HepG2 (cell line): ENCODE measurements around the gene SPDL1. TPM values are rescaled to one million over a fixed set of nuclear protein-coding genes. Genes with fewer than 3 reads are reported as not detected.

Experiments
- ATAC-seq: fragments of 200-7000 bp; cut with Tn5 transposase; 3 replicates; pipeline ENCODE4 v1.9.1; 2020; ENCODE audit warnings: mild to moderate bottlenecking, moderate library complexity
- BruUV-seq: library from RNA; stranded (reverse); fragments of 400-500 nt; replicated peaks from 2 replicates; lab custom pipeline; 2021; lab: Mats Ljungman, UMichigan
- CTCF ChIA-PET: fragments of 300-600 bp; formaldehyde crosslinking; extraction: SDS; loops from one replicate; lab custom pipeline; 2021; ENCODE audit warnings: low total read pairs, inconsistent platforms, low intra/inter-chr PET ratio; lab: Yijun Ruan, JAX
- POLR2A ChIA-PET: fragments of 350-600 bp; sonication (Branson Sonifier 250); formaldehyde crosslinking; loops from one replicate; lab custom pipeline; 2020; ENCODE audit warnings: antibody characterized with exemption, inconsistent platforms; lab: Yijun Ruan, JAX
- DNase-seq: peaks from one replicate; pipeline ENCODE4 v3.0.0-alpha.2; 2015; ENCODE audit warnings: low spot score
- FAIRE-seq: peaks from 3 replicates; lab custom pipeline; 2011; peaks lifted over from hg19 to GRCh38; lab: Jason Lieb, UNC
- H2AFZ ChIP-seq: one replicate; pipeline ENCODE4 v1.6.1; 2011; ENCODE audit warnings: low read length, inconsistent platforms
- H3K27ac ChIP-seq: fragments of 300-600 bp; 3 replicates; pipeline ENCODE4 v1.8.0; 2011; ENCODE audit warnings: mixed run types, mild to moderate bottlenecking, mixed read lengths, low read length, inconsistent platforms; ENCODE audit not compliant: insufficient read depth; ENCODE audit errors: extremely low read length
- H3K27me3 ChIP-seq, 2 experiments: fragments of 200-600 bp in 1 of 2; 2 replicates in 1 of 2; 3 replicates in 1 of 2; pipeline versions ENCODE4 v1.6.0 to v1.8.0; 2011; ENCODE audit warnings: low read length in 2 of 2, mild to moderate bottlenecking in 2 of 2, moderate library complexity in 2 of 2, inconsistent platforms in 1 of 2; ENCODE audit not compliant: insufficient read depth in 2 of 2, control insufficient read depth in 1 of 2
- H3K36me3 ChIP-seq, 2 experiments: fragments of 200-600 bp in 1 of 2; replicated peaks in 1 of 2; 2 replicates in 1 of 2; 3 replicates in 1 of 2; pipeline versions ENCODE4 v1.5.1 to v1.8.0; 2011; ENCODE audit warnings: low read length in 2 of 2, inconsistent platforms in 1 of 2; ENCODE audit not compliant: insufficient read depth in 2 of 2, control insufficient read depth in 1 of 2
- H3K4me1 ChIP-seq: 2 replicates; pipeline ENCODE4 v1.5.1; 2012; ENCODE audit warnings: low read length, inconsistent platforms; ENCODE audit not compliant: insufficient read depth
- H3K4me2 ChIP-seq: 2 replicates; pipeline ENCODE4 v1.6.0; 2011; ENCODE audit warnings: low read depth, low read length, inconsistent platforms
- H3K4me3 ChIP-seq, 3 experiments: fragments of 200-600 bp in 1 of 3; sonication (generic), shearing (Covaris generic) in 1 of 3; replicated peaks in 1 of 3; 2 replicates each; pipeline ENCODE4 v1.5.1; 2011 to 2016; ENCODE audit warnings: low read length in 3 of 3, inconsistent platforms in 2 of 3, low read depth in 2 of 3, mild to moderate bottlenecking in 2 of 3, control low read depth in 1 of 3, mixed read lengths in 1 of 3; ENCODE audit not compliant: insufficient read depth in 1 of 3
- H3K79me2 ChIP-seq: one replicate; pipeline ENCODE4 v1.6.1; 2011; ENCODE audit warnings: low read length, inconsistent platforms; ENCODE audit not compliant: insufficient read depth
- H3K9ac ChIP-seq: 2 replicates; pipeline ENCODE4 v1.6.0; 2011; ENCODE audit warnings: mild to moderate bottlenecking, low read depth, low read length, inconsistent platforms; ENCODE audit not compliant: insufficient read depth
- H3K9me3 ChIP-seq: 2 replicates; pipeline ENCODE4 v1.5.1; 2012; ENCODE audit warnings: mild to moderate bottlenecking, low read length
- H4K20me1 ChIP-seq: 2 replicates; pipeline ENCODE4 v1.6.0; 2011; ENCODE audit warnings: inconsistent platforms, mild to moderate bottlenecking, low read length, moderate library complexity; ENCODE audit not compliant: insufficient read depth
- CCAR2 ChIP-seq: fragments of 200-400 bp; formaldehyde crosslinking; optimal IDR thresholded peaks from 2 replicates; pipeline ENCODE3; 2018; ENCODE audit warnings: low read depth, mild to moderate bottlenecking, low read length, moderate library complexity
- ZFYVE20 ChIP-seq: sonication (generic); formaldehyde crosslinking; IDR thresholded peaks from 2 replicates; pipeline ENCODE4 v1.8.0; 2023; ENCODE audit warnings: low read depth, mild to moderate bottlenecking, moderate library complexity, missing genetic modification reagents, borderline replicate concordance
- WGBS: methylation state at CpG from one replicate; pipeline ENCODE4 v1.1.6; 2017; ENCODE audit warnings: low lambda C conversion rate; 5-methylcytosine and 5-hydroxymethylcytosine counted together
- in situ Hi-C: cut with HindIII; loops from 2 replicates; pipeline ENCODE4 v1.10.0; 2017; ENCODE audit warnings: low pct_unique_long_range_greater_than_20kb; ENCODE audit not compliant: extremely low pct_ligation_motif_present
- intact Hi-C: fragments of 100-400 bp; cut with micrococcal nuclease; formaldehyde crosslinking; loops from one replicate; pipeline ENCODE4 v1.10.0; 2022; ENCODE audit not compliant: unreplicated experiment
- polyA plus RNA-seq, 8 experiments: library from polyadenylated mRNA; depleted of rRNA in 3 of 8; stranded (reverse) in 7 of 8; unstranded in 1 of 8; fragments of >200 nt; fragmentation: Illumina TruSeq in 4 of 8; extraction: Trizol in 4 of 8; gene quantifications; 2 replicates each; pipeline versions ENCODE4 v1.2.1 to v1.2.3, GENCODE V29; 2011 to 2016; ENCODE audit warnings: low read depth in 4 of 8, missing spikeins in 1 of 8, mixed read lengths in 1 of 8; ENCODE audit not compliant: insufficient read depth in 1 of 8
- total RNA-seq, 5 experiments: library from RNA; depleted of rRNA; stranded (reverse); fragments of >200 nt; fragmentation: Illumina TruSeq; extraction: Trizol; gene quantifications; 2 replicates each; pipeline ENCODE4 v1.2.3, GENCODE V29; 2016; ENCODE audit warnings: low read depth in 1 of 5
- TF ChIP-seq, protein P1 (sequence below): sonication (generic); formaldehyde crosslinking; IDR thresholded peaks from 2 replicates; pipeline ENCODE4 v1.8.1; 2023; ENCODE audit warnings: mild to moderate bottlenecking, inconsistent platforms, moderate library complexity, missing genetic modification reagents, borderline replicate concordance
- TF ChIP-seq, protein P2 (sequence below): IDR thresholded peaks from 2 replicates; pipeline ENCODE4 v1.6.1; 2016; ENCODE audit warnings: mild to moderate bottlenecking, missing biosample characterization, missing genetic modification reagents
- TF ChIP-seq, protein P3 (sequence below): sonication (generic); formaldehyde crosslinking; IDR thresholded peaks from 2 replicates; pipeline ENCODE4 v1.4.0; 2020; ENCODE audit warnings: missing genetic modification reagents

SPDL1 gene
- total and polyA plus RNA-seq, 2 of the 13 experiments (the other 11 are each of a cell fraction or from before 2014, with no cell fraction given) = 10.9 to 36.6 TPM

DNA sequence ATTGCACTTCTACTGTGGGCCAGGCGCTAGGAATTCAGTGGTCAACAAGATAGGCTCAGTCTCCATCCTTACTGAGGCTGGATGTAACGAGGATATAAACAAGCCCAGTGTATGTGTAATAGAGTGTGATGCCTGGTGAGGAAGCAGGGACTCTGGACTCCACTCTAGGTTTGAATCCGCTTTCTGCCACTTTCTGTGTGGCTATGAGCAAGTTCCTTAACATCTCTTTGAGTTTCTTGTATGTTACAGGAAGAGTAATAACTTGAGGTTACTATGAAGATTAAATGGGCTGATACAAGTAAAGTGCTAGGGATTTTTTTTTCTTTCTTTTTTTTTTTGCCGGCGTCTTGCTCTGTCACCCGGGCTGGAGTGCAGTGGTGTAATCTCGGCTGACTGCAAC, 65.9 kb downstream of the SPDL1 start:
- FAIRE-seq = no peak
- intact Hi-C loops = no loop called here
- no peak overlapping the region for H3K27ac ChIP-seq
- POLR2A ChIA-PET = no interaction called here
- H2AFZ ChIP-seq = no peak overlapping the region
- 27% methylated on average over 7 of the region's 7 CpGs for WGBS
- H3K4me1 ChIP-seq = no peaks in the 10 kb centered on the region
- H3K36me3 ChIP-seq = no peaks in the 10 kb centered on the region
- H3K9me3 ChIP-seq = no peaks in the 10 kb centered on the region
- no peaks in the 10 kb centered on the region for H3K79me2 ChIP-seq
- CTCF ChIA-PET = no interaction called here
- H4K20me1 ChIP-seq = no peaks in the 10 kb centered on the region
- in situ Hi-C loops = no loop called here
- TF ChIP-seq CCAR2 (no peak), ZFYVE20 (no peak)
- TF ChIP-seq, protein P1, sequence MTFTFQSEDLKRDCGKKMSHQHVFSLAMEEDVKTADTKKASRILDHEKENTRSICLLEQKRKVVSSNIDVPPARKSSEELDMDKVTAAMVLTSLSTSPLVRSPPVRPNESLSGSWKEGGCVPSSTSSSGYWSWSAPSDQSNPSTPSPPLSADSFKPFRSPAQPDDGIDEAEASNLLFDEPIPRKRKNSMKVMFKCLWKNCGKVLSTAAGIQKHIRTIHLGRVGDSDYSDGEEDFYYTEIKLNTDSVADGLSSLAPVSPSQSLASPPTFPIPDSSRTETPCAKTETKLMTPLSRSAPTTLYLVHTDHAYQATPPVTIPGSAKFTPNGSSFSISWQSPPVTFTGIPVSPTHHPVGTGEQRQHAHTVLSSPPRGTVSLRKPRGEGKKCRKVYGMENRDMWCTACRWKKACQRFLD (CRISPR knock-in tag) = no peak
- TF ChIP-seq, protein P2, sequence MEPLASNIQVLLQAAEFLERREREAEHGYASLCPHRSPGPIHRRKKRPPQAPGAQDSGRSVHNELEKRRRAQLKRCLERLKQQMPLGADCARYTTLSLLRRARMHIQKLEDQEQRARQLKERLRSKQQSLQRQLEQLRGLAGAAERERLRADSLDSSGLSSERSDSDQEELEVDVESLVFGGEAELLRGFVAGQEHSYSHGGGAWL (CRISPR knock-in tag) = no peak
- TF ChIP-seq, protein P3, sequence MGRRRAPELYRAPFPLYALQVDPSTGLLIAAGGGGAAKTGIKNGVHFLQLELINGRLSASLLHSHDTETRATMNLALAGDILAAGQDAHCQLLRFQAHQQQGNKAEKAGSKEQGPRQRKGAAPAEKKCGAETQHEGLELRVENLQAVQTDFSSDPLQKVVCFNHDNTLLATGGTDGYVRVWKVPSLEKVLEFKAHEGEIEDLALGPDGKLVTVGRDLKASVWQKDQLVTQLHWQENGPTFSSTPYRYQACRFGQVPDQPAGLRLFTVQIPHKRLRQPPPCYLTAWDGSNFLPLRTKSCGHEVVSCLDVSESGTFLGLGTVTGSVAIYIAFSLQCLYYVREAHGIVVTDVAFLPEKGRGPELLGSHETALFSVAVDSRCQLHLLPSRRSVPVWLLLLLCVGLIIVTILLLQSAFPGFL (CRISPR knock-in tag) = no peak
- no peak overlapping the region for H3K9ac ChIP-seq
- DNase-seq = no peak
- no peak overlapping the region for H3K4me3 ChIP-seq
- H3K4me2 ChIP-seq = no peak overlapping the region
- no peaks in the 10 kb centered on the region for H3K27me3 ChIP-seq
- BruUV-seq = no TSS peak
- ATAC-seq = no peak
